HepG2 (cell line): ENCODE measurements around the gene SYMPK. TPM values are rescaled to one million over a fixed set of nuclear protein-coding genes. Genes with fewer than 3 reads are reported as not detected.
A peak's percentile ranks its signal among the peaks of the same experiment; 100 is the strongest.

Experiments
- ADNP ChIP-seq: sonication (generic); formaldehyde crosslinking; IDR thresholded peaks from 2 replicates; pipeline ENCODE4 v1.4.0; 2020; ENCODE audit warnings: missing genetic modification reagents
- ARID4A ChIP-seq: sonication (generic); formaldehyde crosslinking; IDR thresholded peaks from 2 replicates; pipeline ENCODE4 v1.5.0; 2020; ENCODE audit warnings: mild to moderate bottlenecking, missing genetic modification reagents, borderline replicate concordance
- CHD4 ChIP-seq: fragments of 200-600 bp; sonication (generic); IDR thresholded peaks from 2 replicates; pipeline ENCODE4 v1.7.0; 2017; ENCODE audit warnings: mild to moderate bottlenecking, low read length, borderline replicate concordance
- FOXO4 ChIP-seq: sonication (generic); formaldehyde crosslinking; conservative IDR thresholded peaks from 2 replicates; pipeline ENCODE4 v1.8.1; 2023; ENCODE audit warnings: missing genetic modification reagents
- HNRNPK ChIP-seq: fragments of 200-400 bp; formaldehyde crosslinking; IDR thresholded peaks from 2 replicates; pipeline ENCODE4 v1.6.1; 2018; ENCODE audit warnings: low read length, low read depth, moderate library complexity, mild to moderate bottlenecking; ENCODE audit not compliant: poor library complexity, severe bottlenecking
- IKZF5 ChIP-seq: IDR thresholded peaks from 2 replicates; pipeline ENCODE4 v1.6.1; 2018; ENCODE audit warnings: missing genetic modification reagents, mild to moderate bottlenecking, missing compliant biosample characterization
- KDM5A ChIP-seq: fragments of 200-600 bp; sonication (generic); IDR thresholded peaks from 2 replicates; pipeline ENCODE4 v1.7.0; 2018; ENCODE audit warnings: antibody characterized with exemption, mild to moderate bottlenecking, low read length, borderline replicate concordance
- NFYB ChIP-seq: sonication (generic); formaldehyde crosslinking; IDR thresholded peaks from 2 replicates; pipeline ENCODE4 v1.4.0; 2020; ENCODE audit warnings: missing genetic modification reagents
- PCBP1 ChIP-seq: fragments of 200-400 bp; formaldehyde crosslinking; IDR thresholded peaks from 2 replicates; pipeline ENCODE4 v1.6.1; 2017; ENCODE audit warnings: mild to moderate bottlenecking, low read depth, low read length, borderline replicate concordance
- SMAD3 ChIP-seq: sonication (generic); formaldehyde crosslinking; IDR thresholded peaks from 2 replicates; pipeline ENCODE4 v1.4.0; 2020; ENCODE audit warnings: missing genetic modification reagents
- SOX5 ChIP-seq: IDR thresholded peaks from 2 replicates; pipeline ENCODE4 v1.6.1; 2016; ENCODE audit warnings: borderline replicate concordance
- TOE1 ChIP-seq: sonication (generic); formaldehyde crosslinking; IDR thresholded peaks from 2 replicates; pipeline ENCODE4 v1.4.0; 2020; ENCODE audit warnings: mild to moderate bottlenecking, missing genetic modification reagents
- ZBTB43 ChIP-seq: sonication (generic); formaldehyde crosslinking; conservative IDR thresholded peaks from 2 replicates; pipeline ENCODE4 v1.4.0; 2020; ENCODE audit warnings: missing genetic modification reagents
- ZEB1 ChIP-seq: IDR thresholded peaks from 2 replicates; pipeline ENCODE4 v1.6.1; 2012; ENCODE audit warnings: mild to moderate bottlenecking, low read depth, inconsistent platforms; ENCODE audit not compliant: insufficient replicate concordance
- ZNF205 ChIP-seq: IDR thresholded peaks from 2 replicates; pipeline ENCODE4 v1.6.1; 2018; ENCODE audit warnings: missing biosample characterization, missing genetic modification reagents
- ZNF253 ChIP-seq: sonication (generic); formaldehyde crosslinking; IDR thresholded peaks from 2 replicates; pipeline ENCODE4 v1.8.0; 2022; ENCODE audit warnings: mild to moderate bottlenecking, missing genetic modification reagents, borderline replicate concordance
- ZNF710 ChIP-seq: sonication (generic); formaldehyde crosslinking; IDR thresholded peaks from 2 replicates; pipeline ENCODE4 v1.5.0; 2020; ENCODE audit warnings: mild to moderate bottlenecking, missing genetic modification reagents, borderline replicate concordance
- polyA plus RNA-seq, 8 experiments: library from polyadenylated mRNA; depleted of rRNA in 3 of 8; stranded (reverse) in 7 of 8; unstranded in 1 of 8; fragments of >200 nt; fragmentation: Illumina TruSeq in 4 of 8; extraction: Trizol in 4 of 8; gene quantifications; 2 replicates each; pipeline versions ENCODE4 v1.2.1 to v1.2.3, GENCODE V29; 2011 to 2016; ENCODE audit warnings: low read depth in 4 of 8, missing spikeins in 1 of 8, mixed read lengths in 1 of 8; ENCODE audit not compliant: insufficient read depth in 1 of 8
- total RNA-seq, 5 experiments: library from RNA; depleted of rRNA; stranded (reverse); fragments of >200 nt; fragmentation: Illumina TruSeq; extraction: Trizol; gene quantifications; 2 replicates each; pipeline ENCODE4 v1.2.3, GENCODE V29; 2016; ENCODE audit warnings: low read depth in 1 of 5

The SYMPK gene
- total and polyA plus RNA-seq, 2 of the 13 experiments (the other 11 are each of a cell fraction or from before 2014, with no cell fraction given) = 21.9 to 55.7 TPM

- TF ChIP-seq ZBTB43 (CRISPR knock-in tag) (peak; percentile 71; the same call in 1 of the 2 replicates), SOX5 (CRISPR knock-in tag) (peak; percentile 64), CHD4 (peak; percentile 100), SMAD3 (CRISPR knock-in tag) (peak; percentile 86), TOE1 (no peak), ZNF253 (CRISPR knock-in tag) (no peak), ZEB1 (peak; percentile 93), PCBP1 (peak; percentile 66; the same call in 1 of the 2 replicates), KDM5A (no peak; the same call in 1 of the 2 replicates), FOXO4 (CRISPR knock-in tag) (no peak), HNRNPK (peak; percentile 66), ARID4A (CRISPR knock-in tag) (peak; percentile 56; the same call in 1 of the 2 replicates), ZNF710 (CRISPR knock-in tag) (no peak; the same call in none of the 2 replicates), NFYB (CRISPR knock-in tag) (0 out of 2 replicates have a peak, but pooled peaks have one; percentile 13), IKZF5 (CRISPR knock-in tag) (peak; percentile 61), ADNP (CRISPR knock-in tag) (peak; percentile 99), ZNF205 (CRISPR knock-in tag) (peak; percentile 71)
Observed at GRCh38 chr19:45882652-45883585, 20.0 kb upstream of the SYMPK start (continued).
